Panc1 (cell line): Measurements from ENCODE around the gene AKR1B1.

ENCODE experiments used
- POLR2AphosphoS5 ChIP-seq: IDR thresholded peaks from 2 replicates; pipeline ENCODE4 v1.6.1; 2012; ENCODE audit warnings: mild to moderate bottlenecking, low read depth, low read length, moderate library complexity
- SIN3A ChIP-seq: IDR thresholded peaks from 2 replicates; pipeline ENCODE4 v1.6.1; 2012; ENCODE audit warnings: low read depth, mild to moderate bottlenecking, low read length, moderate library complexity, borderline replicate concordance; ENCODE audit not compliant: insufficient read depth
- TCF7L2 ChIP-seq: IDR thresholded peaks from 2 replicates; pipeline ENCODE4 v1.6.1; 2011; ENCODE audit warnings: mild to moderate bottlenecking, low read depth, low read length, inconsistent platforms
- TF ChIP-seq, protein P1 (sequence below): fragments of 450-650 bp; IDR thresholded peaks from 2 replicates; pipeline ENCODE4 v1.5.1; 2017; ENCODE audit warnings: mild to moderate bottlenecking
- TF ChIP-seq, protein P2 (sequence below), 2 experiments: IDR thresholded peaks; 2 replicates each; pipeline ENCODE4 v1.6.1; 2011 to 2012; ENCODE audit warnings: low read depth in 2 of 2, control low read depth in 1 of 2, low read length in 1 of 2, mild to moderate bottlenecking in 1 of 2, moderate library complexity in 1 of 2; ENCODE audit not compliant: insufficient read depth in 1 of 2

DNA sequence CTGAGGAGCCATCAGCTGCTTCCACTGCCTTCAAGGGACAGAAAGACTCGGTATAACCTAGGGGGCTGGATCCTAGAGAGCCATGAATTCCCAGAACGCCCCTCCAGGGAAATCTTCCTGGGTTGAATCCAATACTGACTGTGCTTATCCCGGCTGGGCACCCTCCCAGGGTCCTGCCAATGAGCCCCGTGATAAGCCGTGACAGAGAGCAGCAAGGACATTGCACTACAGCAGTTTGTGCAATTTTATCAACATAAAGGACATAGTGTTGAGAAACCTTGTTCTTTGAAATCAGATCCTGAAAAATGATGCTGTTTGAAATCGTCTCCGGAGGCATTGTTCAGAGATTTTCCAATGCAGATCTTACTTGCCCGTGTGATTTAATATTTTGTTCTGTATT lies 18.8 kb downstream of the AKR1B1 start:
- TF ChIP-seq, protein P1, sequence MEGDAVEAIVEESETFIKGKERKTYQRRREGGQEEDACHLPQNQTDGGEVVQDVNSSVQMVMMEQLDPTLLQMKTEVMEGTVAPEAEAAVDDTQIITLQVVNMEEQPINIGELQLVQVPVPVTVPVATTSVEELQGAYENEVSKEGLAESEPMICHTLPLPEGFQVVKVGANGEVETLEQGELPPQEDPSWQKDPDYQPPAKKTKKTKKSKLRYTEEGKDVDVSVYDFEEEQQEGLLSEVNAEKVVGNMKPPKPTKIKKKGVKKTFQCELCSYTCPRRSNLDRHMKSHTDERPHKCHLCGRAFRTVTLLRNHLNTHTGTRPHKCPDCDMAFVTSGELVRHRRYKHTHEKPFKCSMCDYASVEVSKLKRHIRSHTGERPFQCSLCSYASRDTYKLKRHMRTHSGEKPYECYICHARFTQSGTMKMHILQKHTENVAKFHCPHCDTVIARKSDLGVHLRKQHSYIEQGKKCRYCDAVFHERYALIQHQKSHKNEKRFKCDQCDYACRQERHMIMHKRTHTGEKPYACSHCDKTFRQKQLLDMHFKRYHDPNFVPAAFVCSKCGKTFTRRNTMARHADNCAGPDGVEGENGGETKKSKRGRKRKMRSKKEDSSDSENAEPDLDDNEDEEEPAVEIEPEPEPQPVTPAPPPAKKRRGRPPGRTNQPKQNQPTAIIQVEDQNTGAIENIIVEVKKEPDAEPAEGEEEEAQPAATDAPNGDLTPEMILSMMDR: no peak
- no peak for TF ChIP-seq TCF7L2
- no peak for TF ChIP-seq POLR2AphosphoS5
- TF ChIP-seq SIN3A: no peak
- TF ChIP-seq, protein P2, sequence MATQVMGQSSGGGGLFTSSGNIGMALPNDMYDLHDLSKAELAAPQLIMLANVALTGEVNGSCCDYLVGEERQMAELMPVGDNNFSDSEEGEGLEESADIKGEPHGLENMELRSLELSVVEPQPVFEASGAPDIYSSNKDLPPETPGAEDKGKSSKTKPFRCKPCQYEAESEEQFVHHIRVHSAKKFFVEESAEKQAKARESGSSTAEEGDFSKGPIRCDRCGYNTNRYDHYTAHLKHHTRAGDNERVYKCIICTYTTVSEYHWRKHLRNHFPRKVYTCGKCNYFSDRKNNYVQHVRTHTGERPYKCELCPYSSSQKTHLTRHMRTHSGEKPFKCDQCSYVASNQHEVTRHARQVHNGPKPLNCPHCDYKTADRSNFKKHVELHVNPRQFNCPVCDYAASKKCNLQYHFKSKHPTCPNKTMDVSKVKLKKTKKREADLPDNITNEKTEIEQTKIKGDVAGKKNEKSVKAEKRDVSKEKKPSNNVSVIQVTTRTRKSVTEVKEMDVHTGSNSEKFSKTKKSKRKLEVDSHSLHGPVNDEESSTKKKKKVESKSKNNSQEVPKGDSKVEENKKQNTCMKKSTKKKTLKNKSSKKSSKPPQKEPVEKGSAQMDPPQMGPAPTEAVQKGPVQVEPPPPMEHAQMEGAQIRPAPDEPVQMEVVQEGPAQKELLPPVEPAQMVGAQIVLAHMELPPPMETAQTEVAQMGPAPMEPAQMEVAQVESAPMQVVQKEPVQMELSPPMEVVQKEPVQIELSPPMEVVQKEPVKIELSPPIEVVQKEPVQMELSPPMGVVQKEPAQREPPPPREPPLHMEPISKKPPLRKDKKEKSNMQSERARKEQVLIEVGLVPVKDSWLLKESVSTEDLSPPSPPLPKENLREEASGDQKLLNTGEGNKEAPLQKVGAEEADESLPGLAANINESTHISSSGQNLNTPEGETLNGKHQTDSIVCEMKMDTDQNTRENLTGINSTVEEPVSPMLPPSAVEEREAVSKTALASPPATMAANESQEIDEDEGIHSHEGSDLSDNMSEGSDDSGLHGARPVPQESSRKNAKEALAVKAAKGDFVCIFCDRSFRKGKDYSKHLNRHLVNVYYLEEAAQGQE (IDR thresholded peaks at IDR 0.05; ENCODE audit: insufficient read depth in 1 of 2, low read depth in 2 of 2, low read length in 1 of 2): no peak
